HEK293T (cell line): ENCODE measurements around the gene ZNF248.

Experiments
- ARNT ChIP-seq: fragments of 450-650 bp; IDR thresholded peaks from 2 replicates; pipeline ENCODE4 v1.6.1; 2017; ENCODE audit warnings: mild to moderate bottlenecking
- BHLHE40 ChIP-seq: fragments of 450-650 bp; IDR thresholded peaks from 2 replicates; pipeline ENCODE4 v1.6.1; 2016; ENCODE audit warnings: mild to moderate bottlenecking, moderate library complexity, borderline replicate concordance
- ELF4 ChIP-seq: fragments of 450-650 bp; IDR thresholded peaks from 2 replicates; pipeline ENCODE4 v1.6.1; 2017; ENCODE audit warnings: antibody characterized with exemption
- FOXA1 ChIP-seq: fragments of 450-650 bp; IDR thresholded peaks from 2 replicates; pipeline ENCODE4 v1.6.1; 2016; ENCODE audit warnings: mild to moderate bottlenecking
- FOXK2 ChIP-seq: fragments of 450-650 bp; IDR thresholded peaks from 2 replicates; pipeline ENCODE4 v1.6.1; 2016; ENCODE audit warnings: mild to moderate bottlenecking
- FOXM1 ChIP-seq: fragments of 450-650 bp; IDR thresholded peaks from 2 replicates; pipeline ENCODE4 v1.6.1; 2017; ENCODE audit warnings: mild to moderate bottlenecking, borderline replicate concordance
- HDGF ChIP-seq: fragments of 450-650 bp; IDR thresholded peaks from 2 replicates; pipeline ENCODE4 v1.6.1; 2017; ENCODE audit warnings: antibody characterized with exemption, borderline replicate concordance
- LEF1 ChIP-seq: fragments of 450-650 bp; IDR thresholded peaks from 2 replicates; pipeline ENCODE4 v1.6.1; 2017; ENCODE audit warnings: mild to moderate bottlenecking, borderline replicate concordance
- NFRKB ChIP-seq: fragments of 450-650 bp; IDR thresholded peaks from 2 replicates; pipeline ENCODE4 v1.6.1; 2016; ENCODE audit warnings: mild to moderate bottlenecking, moderate library complexity
- SP1 ChIP-seq: fragments of 450-650 bp; IDR thresholded peaks from 2 replicates; pipeline ENCODE4 v1.6.1; 2017
- TARDBP ChIP-seq: fragments of 450-650 bp; IDR thresholded peaks from 2 replicates; pipeline ENCODE4 v1.6.1; 2016
- ZNF384 ChIP-seq: fragments of 450-650 bp; IDR thresholded peaks from 2 replicates; pipeline ENCODE4 v1.6.1; 2016
- TF ChIP-seq, protein P1 (sequence below): fragments of 450-650 bp; IDR thresholded peaks from 2 replicates; pipeline ENCODE4 v1.6.1; 2016

- TF ChIP-seq, protein P1, sequence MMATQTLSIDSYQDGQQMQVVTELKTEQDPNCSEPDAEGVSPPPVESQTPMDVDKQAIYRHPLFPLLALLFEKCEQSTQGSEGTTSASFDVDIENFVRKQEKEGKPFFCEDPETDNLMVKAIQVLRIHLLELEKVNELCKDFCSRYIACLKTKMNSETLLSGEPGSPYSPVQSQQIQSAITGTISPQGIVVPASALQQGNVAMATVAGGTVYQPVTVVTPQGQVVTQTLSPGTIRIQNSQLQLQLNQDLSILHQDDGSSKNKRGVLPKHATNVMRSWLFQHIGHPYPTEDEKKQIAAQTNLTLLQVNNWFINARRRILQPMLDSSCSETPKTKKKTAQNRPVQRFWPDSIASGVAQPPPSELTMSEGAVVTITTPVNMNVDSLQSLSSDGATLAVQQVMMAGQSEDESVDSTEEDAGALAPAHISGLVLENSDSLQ = no peak
- TF ChIP-seq ELF4 (no peak), HDGF (no peak), FOXA1 (no peak), NFRKB (no peak), TARDBP (no peak), LEF1 (no peak), SP1 (no peak), FOXM1 (no peak), BHLHE40 (no peak), ARNT (no peak), ZNF384 (no peak), FOXK2 (no peak)
Observed at GRCh38 chr10:37760817-37761216, 96.6 kb downstream of the ZNF248 start.
